ENCODE data around the gene KLHL4.

DNA sequence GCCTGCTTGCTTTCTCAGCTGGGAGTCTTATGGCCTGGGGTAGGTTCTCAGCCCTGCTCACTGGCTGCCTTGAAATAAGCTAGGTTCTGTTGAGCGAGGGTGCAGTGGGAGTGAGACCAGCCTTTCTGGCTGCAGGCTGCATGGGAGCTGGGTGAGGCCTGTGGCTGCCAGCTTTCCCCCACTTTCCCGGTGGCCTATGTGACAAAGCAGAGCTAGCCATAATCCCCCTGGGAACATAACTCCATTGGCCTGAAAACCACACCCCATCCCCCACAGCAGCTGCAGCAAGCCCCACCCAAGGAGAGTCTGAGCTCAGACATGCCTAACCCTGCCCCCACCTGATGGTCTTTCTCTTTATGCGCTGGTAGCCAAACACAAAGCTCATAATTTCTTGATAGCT lies 118.9 kb downstream of the KLHL4 start:
- no peak for TF ChIP-seq EZH2phosphoT487 (IDR thresholded peaks at IDR 0.05; ENCODE audit: borderline replicate concordance, low read length)
- TF ChIP-seq, protein P1, sequence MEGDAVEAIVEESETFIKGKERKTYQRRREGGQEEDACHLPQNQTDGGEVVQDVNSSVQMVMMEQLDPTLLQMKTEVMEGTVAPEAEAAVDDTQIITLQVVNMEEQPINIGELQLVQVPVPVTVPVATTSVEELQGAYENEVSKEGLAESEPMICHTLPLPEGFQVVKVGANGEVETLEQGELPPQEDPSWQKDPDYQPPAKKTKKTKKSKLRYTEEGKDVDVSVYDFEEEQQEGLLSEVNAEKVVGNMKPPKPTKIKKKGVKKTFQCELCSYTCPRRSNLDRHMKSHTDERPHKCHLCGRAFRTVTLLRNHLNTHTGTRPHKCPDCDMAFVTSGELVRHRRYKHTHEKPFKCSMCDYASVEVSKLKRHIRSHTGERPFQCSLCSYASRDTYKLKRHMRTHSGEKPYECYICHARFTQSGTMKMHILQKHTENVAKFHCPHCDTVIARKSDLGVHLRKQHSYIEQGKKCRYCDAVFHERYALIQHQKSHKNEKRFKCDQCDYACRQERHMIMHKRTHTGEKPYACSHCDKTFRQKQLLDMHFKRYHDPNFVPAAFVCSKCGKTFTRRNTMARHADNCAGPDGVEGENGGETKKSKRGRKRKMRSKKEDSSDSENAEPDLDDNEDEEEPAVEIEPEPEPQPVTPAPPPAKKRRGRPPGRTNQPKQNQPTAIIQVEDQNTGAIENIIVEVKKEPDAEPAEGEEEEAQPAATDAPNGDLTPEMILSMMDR (IDR thresholded peaks at IDR 0.05; ENCODE audit: low read depth, low read length, poor library complexity, severe bottlenecking): no peak

All from DOHH2 (cell line).